Ishikawa (cell line): ENCODE measurements around the gene MRPS22.

Source experiments
- CEBPB ChIP-seq: IDR thresholded peaks from 2 replicates; pipeline ENCODE4 v1.6.1; 2012
- CREB1 ChIP-seq: IDR thresholded peaks from 2 replicates; pipeline ENCODE4 v1.6.1; 2012; ENCODE audit warnings: low read depth
- EGR1 ChIP-seq: IDR thresholded peaks from 2 replicates; pipeline ENCODE4 v1.6.1; 2012
- EP300 ChIP-seq: IDR thresholded peaks from 2 replicates; pipeline ENCODE4 v1.6.1; 2012; ENCODE audit warnings: borderline replicate concordance
- FOXM1 ChIP-seq: IDR thresholded peaks from 2 replicates; pipeline ENCODE4 v1.6.1; 2012; ENCODE audit warnings: low read depth, borderline replicate concordance
- MAX ChIP-seq: IDR thresholded peaks from 2 replicates; pipeline ENCODE4 v1.6.1; 2012
- NFIC ChIP-seq: IDR thresholded peaks from 2 replicates; pipeline ENCODE4 v1.6.1; 2012
- RAD21 ChIP-seq: IDR thresholded peaks from 2 replicates; pipeline ENCODE4 v1.6.1; 2012; ENCODE audit warnings: low read depth
- REST ChIP-seq: IDR thresholded peaks from 2 replicates; pipeline ENCODE4 v1.6.1; 2012; ENCODE audit warnings: low read depth, mild to moderate bottlenecking
- TAF1 ChIP-seq: IDR thresholded peaks from 2 replicates; pipeline ENCODE4 v1.6.1; 2012; ENCODE audit warnings: low read depth, mild to moderate bottlenecking
- TCF12 ChIP-seq: IDR thresholded peaks from 2 replicates; pipeline ENCODE4 v1.6.1; 2012; ENCODE audit warnings: low read depth
- TEAD4 ChIP-seq: IDR thresholded peaks from 2 replicates; pipeline ENCODE4 v1.6.1; 2012
- USF1 ChIP-seq: IDR thresholded peaks from 2 replicates; pipeline ENCODE4 v1.6.1; 2012
- YY1 ChIP-seq: IDR thresholded peaks from 2 replicates; pipeline ENCODE4 v1.6.1; 2012; ENCODE audit warnings: low read depth
- ZBTB7A ChIP-seq: IDR thresholded peaks from 2 replicates; pipeline ENCODE4 v1.6.1; 2012; ENCODE audit warnings: low read depth

The MRPS22 gene

GRCh38 chr3:139327861-139328260 lies 16.0 kb upstream of the MRPS22 start:
- TF ChIP-seq EP300 (no peak), TEAD4 (no peak), RAD21 (no peak), CREB1 (no peak), TAF1 (no peak), FOXM1 (no peak), ZBTB7A (no peak), REST (no peak), NFIC (no peak), USF1 (no peak), MAX (no peak), CEBPB (no peak), YY1 (no peak)

- no peak for TF ChIP-seq RAD21
- no peak for TF ChIP-seq YY1
These were observed 15.5 kb upstream of the MRPS22 start for GRCh38 chr3:139328356-139328755.

- peak; percentile 44; the same call in 1 of the 2 replicates for TF ChIP-seq TEAD4
- TF ChIP-seq TAF1 = no peak
- peak; percentile 75 for TF ChIP-seq REST
- no peak for TF ChIP-seq NFIC
- no peak for TF ChIP-seq FOXM1
- no peak for TF ChIP-seq EGR1
- TF ChIP-seq TCF12 = no peak
- TF ChIP-seq ZBTB7A = no peak
- 0 out of 2 replicates have a peak, but pooled peaks have one; percentile 16 for TF ChIP-seq YY1
- TF ChIP-seq RAD21 = peak; percentile 99
- TF ChIP-seq CEBPB = no peak
- TF ChIP-seq MAX = peak; percentile 77
- TF ChIP-seq EP300 = no peak
- no peak for TF ChIP-seq CREB1
- no peak for TF ChIP-seq USF1
These were observed 14.4 kb upstream of the MRPS22 start for GRCh38 chr3:139329364-139329850.

GRCh38 chr3:139332092-139332491 lies 11.7 kb upstream of the MRPS22 start:
- TF ChIP-seq MAX (no peak), REST (no peak), RAD21 (no peak), YY1 (no peak), CEBPB (no peak), CREB1 (no peak), USF1 (no peak), NFIC (no peak), TCF12 (no peak)
